Keratinocyte (primary cell): ENCODE data around the gene NLK. TPM values are rescaled to one million over a fixed set of nuclear protein-coding genes. Genes with fewer than 3 reads are reported as not detected.

ENCODE experiments used
- DNase-seq: peaks from one replicate; pipeline ENCODE4 v3.0.0-alpha.2; 2011; ENCODE audit warnings: low read depth, missing footprints, low spot score
- FAIRE-seq: peaks from 2 replicates; lab custom pipeline; 2011; peaks lifted over from hg19 to GRCh38; lab: Jason Lieb, UNC
- H2AFZ ChIP-seq: 2 replicates; pipeline ENCODE4 v1.6.0; 2012; ENCODE audit warnings: low read length, control low read depth, inconsistent platforms; ENCODE audit not compliant: control insufficient read depth
- H3K27ac ChIP-seq: 2 replicates; pipeline ENCODE4 v1.5.1; 2011; ENCODE audit warnings: low read length; ENCODE audit not compliant: control insufficient read depth, insufficient read depth
- H3K27me3 ChIP-seq: 3 replicates; pipeline ENCODE4 v1.6.0; 2011; ENCODE audit warnings: low read length; ENCODE audit not compliant: control insufficient read depth, insufficient read depth; ENCODE audit errors: extremely low read depth
- H3K36me3 ChIP-seq, 2 experiments: 2 replicates in 1 of 2; 3 replicates in 1 of 2; pipeline ENCODE4 v1.5.1; 2011; ENCODE audit warnings: low read length in 2 of 2, mild to moderate bottlenecking in 1 of 2; ENCODE audit not compliant: control insufficient read depth in 2 of 2, insufficient read depth in 2 of 2; ENCODE audit errors: extremely low read depth in 1 of 2
- H3K4me1 ChIP-seq: 3 replicates; pipeline ENCODE4 v1.5.1; 2011; ENCODE audit warnings: low read length; ENCODE audit not compliant: control insufficient read depth, insufficient read depth; ENCODE audit errors: extremely low read depth
- H3K4me2 ChIP-seq: 3 replicates; pipeline ENCODE4 v1.6.0; 2011; ENCODE audit warnings: low read depth, low read length; ENCODE audit not compliant: control insufficient read depth, insufficient read depth; ENCODE audit errors: extremely low read depth
- H3K4me3 ChIP-seq, 3 experiments: fragments of 200-600 bp in 1 of 3; sonication (generic) in 1 of 3; 2 replicates in 2 of 3; 3 replicates in 1 of 3; pipeline ENCODE4 v1.5.1; 2011 to 2016; ENCODE audit warnings: low read length in 3 of 3, mild to moderate bottlenecking in 3 of 3, control low read depth in 2 of 3, inconsistent platforms in 1 of 3, low read depth in 1 of 3, mixed read lengths in 1 of 3, mixed run types in 1 of 3, moderate library complexity in 1 of 3; ENCODE audit not compliant: control insufficient read depth in 2 of 3, insufficient read depth in 2 of 3; ENCODE audit errors: extremely low read depth in 1 of 3
- H3K79me2 ChIP-seq: 2 replicates; pipeline ENCODE4 v1.6.0; 2012; ENCODE audit warnings: low read length; ENCODE audit not compliant: control insufficient read depth, insufficient read depth
- H3K9ac ChIP-seq: 3 replicates; pipeline ENCODE4 v1.6.0; 2011; ENCODE audit warnings: low read length; ENCODE audit not compliant: control insufficient read depth, insufficient read depth; ENCODE audit errors: extremely low read depth
- H3K9me1 ChIP-seq: 3 replicates; pipeline ENCODE4 v1.6.0; 2011; ENCODE audit warnings: low read length; ENCODE audit not compliant: control insufficient read depth, insufficient read depth; ENCODE audit errors: extremely low read depth
- H3K9me3 ChIP-seq: 2 replicates; pipeline ENCODE4 v1.5.1; 2012; ENCODE audit warnings: low read depth, low read length; ENCODE audit not compliant: control insufficient read depth
- H4K20me1 ChIP-seq: 3 replicates; pipeline ENCODE4 v1.6.0; 2011; ENCODE audit warnings: low read length; ENCODE audit not compliant: control insufficient read depth, insufficient read depth; ENCODE audit errors: extremely low read depth
- CTCF ChIP-seq, 3 experiments: IDR thresholded peaks in 1 of 3; conservative IDR thresholded peaks in 1 of 3; optimal IDR thresholded peaks in 1 of 3; 2 replicates in 2 of 3; 3 replicates in 1 of 3; pipeline versions ENCODE3 to v1.5.1; 2011; ENCODE audit warnings: low read length in 3 of 3, mild to moderate bottlenecking in 3 of 3, moderate library complexity in 2 of 3, control low read depth in 1 of 3, inconsistent platforms in 1 of 3; ENCODE audit not compliant: insufficient read depth in 2 of 3; ENCODE audit errors: extremely low read depth in 1 of 3
- EZH2 ChIP-seq: IDR thresholded peaks from one replicate; pipeline ENCODE4 v1.6.1; 2012; ENCODE audit warnings: inconsistent platforms, mild to moderate bottlenecking, low read length, moderate library complexity
- dilution Hi-C: fragments of 300-500 bp; cut with MboI; formaldehyde crosslinking; loops from one replicate; pipeline ENCODE4 v1.7.0; 2020; ENCODE audit warnings: low sequenced_read_pairs; ENCODE audit not compliant: extremely low pct_ligation_motif_present
- polyA plus RNA-seq, 5 experiments: library from polyadenylated mRNA; depleted of rRNA in 3 of 5; stranded (reverse) in 3 of 5; stranded (forward) in 1 of 5; unstranded in 1 of 5; fragments of >200 nt; gene quantifications; 1 replicate in 1 of 5; 2 replicates in 3 of 5; 3 replicates in 1 of 5; pipeline versions ENCODE4 v1.2.1 to v1.2.3, GENCODE V29; 2011 to 2012; ENCODE audit warnings: missing spikeins in 2 of 5, low read depth in 1 of 5, low replicate concordance in 1 of 5

The NLK gene
- polyA plus RNA-seq, 1 donor (not counting 4 experiments of a cell fraction or from before 2014, with no cell fraction given): 20.9 TPM

- H3K9ac ChIP-seq: no peak overlapping the region
- H3K9me1 ChIP-seq: no peaks in the 10 kb centered on the region
- H3K4me1 ChIP-seq: peaks cover 18% of the 10 kb centered on the region
- H3K4me3 ChIP-seq: no peak overlapping the region
- H3K36me3 ChIP-seq: no peaks in the 10 kb centered on the region
- no peak for TF ChIP-seq CTCF (optimal IDR thresholded peaks at IDR 0.05 in 1 of 3, IDR thresholded peaks at IDR 0.05 in 1 of 3, conservative IDR thresholded peaks at IDR 0.05 in 1 of 3; ENCODE audit: extremely low read depth in 1 of 3, insufficient read depth in 2 of 3, low read length in 3 of 3)
- TF ChIP-seq EZH2: no peak
- H3K27me3 ChIP-seq: no peaks in the 10 kb centered on the region
- no peaks in the 10 kb centered on the region for H4K20me1 ChIP-seq
- H3K9me3 ChIP-seq: no peaks in the 10 kb centered on the region
- dilution Hi-C loops: no loop called here
- H3K4me2 ChIP-seq: no peak overlapping the region
- no peak for FAIRE-seq
- H2AFZ ChIP-seq: no peak overlapping the region
- DNase-seq: no peak
- H3K27ac ChIP-seq: no peak overlapping the region
- no peaks in the 10 kb centered on the region for H3K79me2 ChIP-seq
Measured at GRCh38 chr17:28029044-28029443, 13.4 kb upstream of the NLK start.

DNA sequence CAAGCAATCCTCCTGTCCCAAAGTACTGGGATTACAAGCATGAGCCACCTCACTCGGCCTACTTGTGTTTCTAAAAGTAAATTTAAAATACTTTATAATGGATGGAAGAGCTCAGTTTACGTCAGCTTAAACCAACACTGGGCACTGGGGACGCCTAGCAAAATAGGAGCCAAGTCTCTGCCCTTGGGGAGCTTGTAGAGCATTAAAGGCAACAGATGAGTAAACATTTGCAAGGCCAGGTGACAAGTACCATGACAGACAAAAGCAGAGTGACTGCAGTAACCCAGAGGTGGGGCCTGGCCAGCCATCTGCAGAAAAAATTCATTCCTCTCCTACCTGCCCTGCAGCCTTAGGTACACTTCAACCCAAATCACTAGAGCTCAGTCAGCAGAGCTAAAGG is 12.1 kb upstream of the NLK start:
- dilution Hi-C loops: no loop called here

More for the DNA sequence above, 12.1 kb upstream of the NLK start:
- Histone ChIP-seq H3K79me2 (no peaks in the 10 kb centered on the region), H3K9me1 (no peaks in the 10 kb centered on the region), H3K9ac (no peak overlapping the region), H4K20me1 (no peaks in the 10 kb centered on the region), H3K9me3 (no peaks in the 10 kb centered on the region), H2AFZ (no peak overlapping the region), H3K36me3 (no peaks in the 10 kb centered on the region), H3K27ac (no peak overlapping the region), H3K4me1 (peaks cover 28% of the 10 kb centered on the region), H3K4me3 (no peak overlapping the region), H3K4me2 (no peak overlapping the region), H3K27me3 (no peaks in the 10 kb centered on the region)
- TF ChIP-seq CTCF (optimal IDR thresholded peaks at IDR 0.05 in 1 of 3, IDR thresholded peaks at IDR 0.05 in 1 of 3, conservative IDR thresholded peaks at IDR 0.05 in 1 of 3; ENCODE audit: extremely low read depth in 1 of 3, insufficient read depth in 2 of 3, low read length in 3 of 3): no peak
- TF ChIP-seq EZH2: no peak
- no peak for DNase-seq
- no peak for FAIRE-seq
